ENCODE data around the gene PDE2A. TPM values are rescaled to one million over a fixed set of nuclear protein-coding genes. Genes with fewer than 3 reads are reported as not detected.

PDE2A gene
- total RNA-seq, 4 donors from 2014 or later: 13.4 to 26.6 (median 21.9) TPM

DNA sequence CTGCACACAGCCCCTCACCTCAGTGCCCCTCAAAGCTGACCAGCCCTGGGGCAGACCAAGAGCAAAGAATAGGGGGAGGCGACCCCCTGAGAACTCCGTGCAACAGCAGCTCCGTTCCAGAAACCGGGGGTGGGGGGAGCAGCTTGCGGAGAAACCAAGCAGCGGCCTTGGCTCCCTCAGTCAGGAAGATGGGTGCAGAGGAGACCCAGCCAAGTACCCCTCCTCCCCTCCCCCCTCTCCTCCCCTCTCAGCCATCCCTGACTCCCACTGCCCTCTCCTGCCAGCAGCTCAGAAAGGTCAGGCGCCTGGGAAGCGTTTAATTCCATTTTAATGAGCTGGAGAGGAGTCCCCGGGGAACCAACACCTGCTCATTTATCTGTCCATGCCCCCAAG is 78.9 kb downstream of the PDE2A start:
- intact Hi-C loops (cut with DNase I; ENCODE audit: low total_unique reads): no loop called here
- Histone ChIP-seq H3K36me3 (no peaks in the 10 kb centered on the region), H3K27me3 (peaks cover 0 to 13% (median 0%) of the 10 kb centered on the region in 3 donors), H3K4me3 (no peak overlapping the region), H3K27ac (no peak overlapping the region), H3K9me3 (no peaks in the 10 kb centered on the region), H3K4me1 (no peaks in the 10 kb centered on the region)
- ATAC-seq (no peak), DNase-seq (no peak)
- in situ Hi-C loops (cut with MboI; ENCODE audit: low sequenced_read_pairs in 4 of 4): no loop called here
- TF ChIP-seq, protein P1, sequence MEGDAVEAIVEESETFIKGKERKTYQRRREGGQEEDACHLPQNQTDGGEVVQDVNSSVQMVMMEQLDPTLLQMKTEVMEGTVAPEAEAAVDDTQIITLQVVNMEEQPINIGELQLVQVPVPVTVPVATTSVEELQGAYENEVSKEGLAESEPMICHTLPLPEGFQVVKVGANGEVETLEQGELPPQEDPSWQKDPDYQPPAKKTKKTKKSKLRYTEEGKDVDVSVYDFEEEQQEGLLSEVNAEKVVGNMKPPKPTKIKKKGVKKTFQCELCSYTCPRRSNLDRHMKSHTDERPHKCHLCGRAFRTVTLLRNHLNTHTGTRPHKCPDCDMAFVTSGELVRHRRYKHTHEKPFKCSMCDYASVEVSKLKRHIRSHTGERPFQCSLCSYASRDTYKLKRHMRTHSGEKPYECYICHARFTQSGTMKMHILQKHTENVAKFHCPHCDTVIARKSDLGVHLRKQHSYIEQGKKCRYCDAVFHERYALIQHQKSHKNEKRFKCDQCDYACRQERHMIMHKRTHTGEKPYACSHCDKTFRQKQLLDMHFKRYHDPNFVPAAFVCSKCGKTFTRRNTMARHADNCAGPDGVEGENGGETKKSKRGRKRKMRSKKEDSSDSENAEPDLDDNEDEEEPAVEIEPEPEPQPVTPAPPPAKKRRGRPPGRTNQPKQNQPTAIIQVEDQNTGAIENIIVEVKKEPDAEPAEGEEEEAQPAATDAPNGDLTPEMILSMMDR (IDR thresholded peaks at IDR 0.05 in 4 of 5, conservative IDR thresholded peaks at IDR 0.05 in 1 of 5): no peak
- TF ChIP-seq POLR2A (IDR thresholded peaks at IDR 0.05): no peak

DNA sequence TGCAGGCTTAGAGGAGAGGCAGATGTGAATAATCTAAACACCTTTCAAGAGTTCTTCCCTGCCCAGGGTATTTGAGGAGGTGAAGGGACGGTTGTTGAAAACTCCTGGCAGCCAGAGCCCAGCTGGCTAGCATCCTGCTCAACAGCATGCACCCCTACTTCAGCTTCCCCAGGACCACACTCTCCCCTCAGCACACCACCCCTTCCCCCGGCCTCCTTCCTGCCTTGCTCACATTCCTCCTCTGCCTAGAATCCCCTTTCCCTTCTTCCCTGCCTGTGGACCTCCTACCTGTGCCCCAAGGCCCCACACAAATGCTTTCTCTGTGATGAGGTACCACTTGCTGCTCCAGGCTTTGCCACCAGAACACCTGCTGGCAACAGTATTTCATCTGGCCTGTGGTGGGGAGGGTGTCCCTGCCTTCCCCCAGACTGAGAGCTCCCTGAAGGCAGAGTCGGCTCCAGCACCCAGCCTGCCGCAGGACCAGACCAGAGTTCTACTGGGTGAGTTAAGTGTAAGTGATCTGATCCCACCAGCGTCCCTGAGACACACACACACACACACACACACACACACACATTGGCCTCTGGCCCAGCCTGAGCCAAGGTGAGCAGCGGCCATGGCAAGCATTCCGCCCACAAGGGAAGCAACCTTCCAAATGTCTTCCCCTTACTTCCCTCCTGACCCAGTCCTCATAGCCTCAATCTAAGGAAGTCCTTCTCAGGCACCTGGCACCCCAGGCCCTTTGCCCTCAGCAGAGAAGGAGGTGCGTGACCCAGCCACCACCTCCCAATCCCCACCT is 79.5 kb downstream of the PDE2A start:
- DNase-seq (no peak), ATAC-seq (no peak)
- H3K4me1 ChIP-seq: no peaks in the 10 kb centered on the region
- peaks cover 0 to 19% (median 5%) of the 10 kb centered on the region in 3 donors for H3K27me3 ChIP-seq
- in situ Hi-C loops (cut with MboI; ENCODE audit: low sequenced_read_pairs in 4 of 4): no loop called here
- intact Hi-C loops (cut with DNase I; ENCODE audit: low total_unique reads): no loop called here
- H3K27ac ChIP-seq: no peak overlapping the region
- TF ChIP-seq POLR2A (IDR thresholded peaks at IDR 0.05): no peak
- TF ChIP-seq, protein P1 (IDR thresholded peaks at IDR 0.05 in 4 of 5, conservative IDR thresholded peaks at IDR 0.05 in 1 of 5): no peak
- no peaks in the 10 kb centered on the region for H3K9me3 ChIP-seq
- H3K36me3 ChIP-seq: no peaks in the 10 kb centered on the region
- H3K4me3 ChIP-seq: no peak overlapping the region

DNA sequence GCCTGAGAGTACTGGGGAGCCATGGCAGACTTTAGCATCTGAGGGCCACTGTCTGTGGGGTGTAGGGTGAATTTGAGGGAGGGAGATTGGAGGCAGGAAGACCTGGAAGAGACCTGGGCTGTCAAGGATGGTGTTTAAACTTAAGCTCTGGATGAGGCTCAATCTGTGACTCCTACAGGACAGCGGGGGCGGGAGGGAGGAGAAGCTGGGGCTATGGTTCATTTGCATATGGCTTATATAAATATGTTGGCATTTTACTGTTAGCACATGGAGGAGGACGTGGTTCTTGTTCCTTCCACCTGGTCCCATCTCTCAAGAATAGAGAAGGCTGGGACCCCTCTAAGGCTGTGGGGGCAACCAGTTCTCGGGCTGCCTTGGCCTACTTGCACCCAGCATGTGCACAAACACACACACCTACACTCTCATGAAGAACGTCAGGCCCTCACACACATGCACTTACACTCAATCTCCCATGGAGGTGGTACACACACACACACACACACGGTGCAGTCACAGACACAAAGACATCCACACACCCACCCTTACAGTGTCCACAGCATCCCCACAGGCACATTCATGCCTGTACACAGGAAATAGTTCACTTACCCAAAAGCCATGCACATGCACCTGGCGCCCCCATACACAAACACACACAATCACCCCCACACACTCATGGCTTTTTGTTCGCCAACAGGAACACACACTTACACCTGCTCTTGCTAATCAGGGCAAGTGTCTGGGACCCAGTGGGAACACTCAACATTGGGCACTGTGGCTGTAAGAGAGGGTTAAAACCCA is 81.3 kb downstream of the PDE2A start:
- in situ Hi-C loops (cut with MboI; ENCODE audit: low sequenced_read_pairs in 4 of 4) (no loop called here), intact Hi-C loops (cut with DNase I; ENCODE audit: low total_unique reads) (no loop called here)
- Histone ChIP-seq H3K4me1 (no peaks in the 10 kb centered on the region), H3K27ac (no peak overlapping the region), H3K9me3 (no peaks in the 10 kb centered on the region), H3K36me3 (no peaks in the 10 kb centered on the region), H3K4me3 (no peak overlapping the region), H3K27me3 (peaks cover 3 to 26% (median 6%) of the 10 kb centered on the region in 3 donors)
- TF ChIP-seq, protein P1 (IDR thresholded peaks at IDR 0.05 in 4 of 5, conservative IDR thresholded peaks at IDR 0.05 in 1 of 5): no peak
- TF ChIP-seq POLR2A (IDR thresholded peaks at IDR 0.05): no peak
- no peak for ATAC-seq
- DNase-seq: no peak

DNA sequence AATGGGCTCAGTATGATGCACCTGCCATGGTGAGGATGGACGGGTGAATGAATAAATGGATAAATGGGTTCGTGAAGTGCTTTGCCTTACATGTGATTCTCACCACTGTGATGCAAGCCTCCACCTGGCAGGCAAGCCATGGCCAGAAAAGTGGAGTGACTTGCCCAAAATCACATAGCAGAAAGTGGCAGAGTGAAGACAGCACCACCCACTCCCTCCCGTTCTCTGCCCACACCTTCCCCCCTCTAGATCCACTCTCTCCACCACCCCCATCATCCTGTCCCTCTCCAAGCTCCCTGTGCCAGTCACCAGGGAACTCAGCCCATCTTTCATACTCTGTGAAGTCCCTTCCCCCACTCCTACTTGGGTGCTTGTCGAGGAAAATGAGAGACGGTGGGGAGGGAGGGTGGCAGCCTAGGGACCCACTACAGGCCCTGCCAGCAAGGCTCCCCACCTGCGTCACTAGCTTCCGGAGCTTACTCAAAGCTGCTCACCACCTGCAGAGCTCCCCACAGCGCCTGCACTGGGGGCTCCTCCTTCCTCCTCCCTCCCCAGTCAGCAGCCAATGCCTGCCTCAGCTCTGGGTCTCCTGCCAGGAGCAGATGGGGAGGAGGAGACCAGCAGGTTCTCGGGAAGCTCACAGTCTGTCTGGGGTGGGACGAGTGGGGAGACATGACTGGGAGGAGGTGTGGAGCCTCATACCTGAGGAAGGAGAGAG is 82.3 kb downstream of the PDE2A start:
- in situ Hi-C loops (cut with MboI; ENCODE audit: low sequenced_read_pairs in 4 of 4): no loop called here
- DNase-seq (no peak), ATAC-seq (no peak)
- Histone ChIP-seq H3K4me1 (no peaks in the 10 kb centered on the region), H3K27me3 (peaks cover 3 to 26% (median 6%) of the 10 kb centered on the region in 3 donors), H3K36me3 (no peaks in the 10 kb centered on the region), H3K9me3 (no peaks in the 10 kb centered on the region), H3K4me3 (no peak overlapping the region), H3K27ac (no peak overlapping the region)
- TF ChIP-seq POLR2A (IDR thresholded peaks at IDR 0.05): no peak
- TF ChIP-seq, protein P1 (IDR thresholded peaks at IDR 0.05 in 4 of 5, conservative IDR thresholded peaks at IDR 0.05 in 1 of 5): no peak
- intact Hi-C loops (cut with DNase I; ENCODE audit: low total_unique reads): no loop called here

Data from gastrocnemius medialis (tissue), 4 donors.